GM12878 (cell line): ENCODE results near the gene LPAR5. TPM values are rescaled to one million over a fixed set of nuclear protein-coding genes. Genes with fewer than 3 reads are reported as not detected.

Experiments used
- BCLAF1 ChIP-seq: fragments of 450-650 bp; IDR thresholded peaks from 2 replicates; pipeline ENCODE4 v1.6.1; 2017; ENCODE audit warnings: antibody characterized with exemption, mild to moderate bottlenecking, moderate library complexity
- CEBPZ ChIP-seq: fragments of 150-350 bp; IDR thresholded peaks from 2 replicates; pipeline ENCODE4 v1.6.1; 2016; ENCODE audit warnings: low read depth, low read length
- ELK1 ChIP-seq: IDR thresholded peaks from 2 replicates; pipeline ENCODE4 v1.6.1; 2012; ENCODE audit warnings: low read depth, low read length, improper control_type of control experiment
- EZH2 ChIP-seq: IDR thresholded peaks from 2 replicates; pipeline ENCODE4 v1.6.1; 2012; ENCODE audit warnings: low read depth, mild to moderate bottlenecking, control low read depth, inconsistent platforms, low read length, borderline replicate concordance; ENCODE audit not compliant: control insufficient read depth
- IKZF2 ChIP-seq, 2 experiments: fragments of 450-650 bp; IDR thresholded peaks; 2 replicates each; pipeline ENCODE4 v1.6.1; 2017; ENCODE audit warnings: mild to moderate bottlenecking in 2 of 2, moderate library complexity in 2 of 2
- NKRF ChIP-seq: fragments of 450-650 bp; conservative IDR thresholded peaks from 2 replicates; pipeline ENCODE4 v1.6.1; 2017; ENCODE audit warnings: mild to moderate bottlenecking, moderate library complexity
- NR2F1 ChIP-seq: fragments of 450-650 bp; conservative IDR thresholded peaks from 2 replicates; pipeline ENCODE4 v1.6.1; 2017; ENCODE audit warnings: mild to moderate bottlenecking
- RB1 ChIP-seq: fragments of 450-650 bp; formaldehyde crosslinking; IDR thresholded peaks from 2 replicates; pipeline ENCODE4 v1.6.1; 2017; ENCODE audit warnings: mild to moderate bottlenecking, borderline replicate concordance
- SMARCA5 ChIP-seq: fragments of 450-650 bp; IDR thresholded peaks from 2 replicates; pipeline ENCODE4 v1.6.1; 2017; ENCODE audit warnings: mild to moderate bottlenecking
- SREBF2 ChIP-seq: IDR thresholded peaks from 2 replicates; pipeline ENCODE4 v1.6.1; 2012; ENCODE audit warnings: mild to moderate bottlenecking, low read length
- STAT1 ChIP-seq: fragments of 450-650 bp; conservative IDR thresholded peaks from 2 replicates; pipeline ENCODE4 v1.6.1; 2014; ENCODE audit warnings: antibody characterized with exemption, mild to moderate bottlenecking
- polyA plus RNA-seq, 11 experiments: library from polyadenylated mRNA; depleted of rRNA in 4 of 11; unstranded in 6 of 11; stranded (reverse) in 5 of 11; fragments of >200 nt; fragmentation: Nextera tagmentation in 4 of 11; fragmentation: Illumina TruSeq in 1 of 11; extraction: Ambion mirVana in 4 of 11; extraction: Trizol in 1 of 11; gene quantifications; 1 replicate in 1 of 11; 2 replicates in 10 of 11; pipeline versions ENCODE4 v1.2.1 to v1.2.3, GENCODE V29; 2011 to 2016; ENCODE audit warnings: inconsistent platforms in 2 of 11, missing spikeins in 2 of 11, low read depth in 1 of 11
- total RNA-seq, 4 experiments: library from RNA; depleted of rRNA in 3 of 4; stranded (reverse); fragments of >200 nt in 3 of 4; fragmentation: Illumina TruSeq in 1 of 4; extraction: Trizol in 1 of 4; gene quantifications; 2 replicates each; pipeline versions ENCODE4 v1.2.1 to v1.2.3, GENCODE V29; 2013 to 2021
- TF ChIP-seq, protein P1 (sequence below), 3 experiments: IDR thresholded peaks in 2 of 3; conservative IDR thresholded peaks in 1 of 3; 2 replicates each; pipeline ENCODE4 v1.5.1; 2011; ENCODE audit warnings: low read depth in 3 of 3, low read length in 3 of 3, mild to moderate bottlenecking in 3 of 3, control low read depth in 2 of 3, moderate library complexity in 2 of 3, inconsistent platforms in 1 of 3, mixed read lengths in 1 of 3; ENCODE audit not compliant: control insufficient read depth in 2 of 3, insufficient read depth in 1 of 3; ENCODE audit errors: extremely low read depth in 1 of 3
- TF ChIP-seq, protein P2 (sequence below): fragments of 450-650 bp; IDR thresholded peaks from 2 replicates; pipeline ENCODE4 v1.6.1; 2017; ENCODE audit warnings: borderline replicate concordance
- TF ChIP-seq, protein P3 (sequence below): IDR thresholded peaks from 2 replicates; pipeline ENCODE4 v1.6.1; 2011; ENCODE audit warnings: mild to moderate bottlenecking, low read depth, low read length, moderate library complexity; ENCODE audit not compliant: insufficient replicate concordance

The LPAR5 gene
- total and polyA plus RNA-seq, 10 of the 15 experiments (the other 5 are each of a cell fraction or from before 2014, with no cell fraction given) = 1.3 to 7.9 (median 5.3) TPM

DNA sequence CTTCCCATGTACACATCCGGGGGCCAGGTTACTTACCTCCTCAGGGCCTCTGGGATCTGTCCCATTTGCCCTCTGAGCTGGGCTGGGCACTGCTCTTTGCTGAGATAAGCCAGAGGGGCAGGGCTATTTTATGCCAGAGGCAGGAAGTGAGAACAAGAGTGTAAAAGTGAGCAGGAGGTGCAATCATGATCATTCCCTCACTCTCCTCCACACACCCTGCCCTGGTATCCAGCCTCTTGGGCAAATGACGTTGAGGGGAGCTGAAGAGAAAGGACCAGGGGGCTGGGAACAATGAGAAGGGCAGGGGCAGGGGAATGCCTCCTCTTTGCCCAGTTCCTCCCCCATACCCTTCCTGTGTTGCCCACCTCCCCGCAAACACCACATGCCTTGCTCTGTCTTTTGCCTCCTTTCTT is 4.2 kb downstream of the LPAR5 start (continued):
- no peak for TF ChIP-seq CEBPZ
- TF ChIP-seq, protein P1, sequence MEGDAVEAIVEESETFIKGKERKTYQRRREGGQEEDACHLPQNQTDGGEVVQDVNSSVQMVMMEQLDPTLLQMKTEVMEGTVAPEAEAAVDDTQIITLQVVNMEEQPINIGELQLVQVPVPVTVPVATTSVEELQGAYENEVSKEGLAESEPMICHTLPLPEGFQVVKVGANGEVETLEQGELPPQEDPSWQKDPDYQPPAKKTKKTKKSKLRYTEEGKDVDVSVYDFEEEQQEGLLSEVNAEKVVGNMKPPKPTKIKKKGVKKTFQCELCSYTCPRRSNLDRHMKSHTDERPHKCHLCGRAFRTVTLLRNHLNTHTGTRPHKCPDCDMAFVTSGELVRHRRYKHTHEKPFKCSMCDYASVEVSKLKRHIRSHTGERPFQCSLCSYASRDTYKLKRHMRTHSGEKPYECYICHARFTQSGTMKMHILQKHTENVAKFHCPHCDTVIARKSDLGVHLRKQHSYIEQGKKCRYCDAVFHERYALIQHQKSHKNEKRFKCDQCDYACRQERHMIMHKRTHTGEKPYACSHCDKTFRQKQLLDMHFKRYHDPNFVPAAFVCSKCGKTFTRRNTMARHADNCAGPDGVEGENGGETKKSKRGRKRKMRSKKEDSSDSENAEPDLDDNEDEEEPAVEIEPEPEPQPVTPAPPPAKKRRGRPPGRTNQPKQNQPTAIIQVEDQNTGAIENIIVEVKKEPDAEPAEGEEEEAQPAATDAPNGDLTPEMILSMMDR (IDR thresholded peaks at IDR 0.05 in 2 of 3, conservative IDR thresholded peaks at IDR 0.05 in 1 of 3; ENCODE audit: control insufficient read depth in 2 of 3, extremely low read depth in 1 of 3, insufficient read depth in 1 of 3, low read depth in 3 of 3, low read length in 3 of 3) = no peak
- TF ChIP-seq, protein P2, sequence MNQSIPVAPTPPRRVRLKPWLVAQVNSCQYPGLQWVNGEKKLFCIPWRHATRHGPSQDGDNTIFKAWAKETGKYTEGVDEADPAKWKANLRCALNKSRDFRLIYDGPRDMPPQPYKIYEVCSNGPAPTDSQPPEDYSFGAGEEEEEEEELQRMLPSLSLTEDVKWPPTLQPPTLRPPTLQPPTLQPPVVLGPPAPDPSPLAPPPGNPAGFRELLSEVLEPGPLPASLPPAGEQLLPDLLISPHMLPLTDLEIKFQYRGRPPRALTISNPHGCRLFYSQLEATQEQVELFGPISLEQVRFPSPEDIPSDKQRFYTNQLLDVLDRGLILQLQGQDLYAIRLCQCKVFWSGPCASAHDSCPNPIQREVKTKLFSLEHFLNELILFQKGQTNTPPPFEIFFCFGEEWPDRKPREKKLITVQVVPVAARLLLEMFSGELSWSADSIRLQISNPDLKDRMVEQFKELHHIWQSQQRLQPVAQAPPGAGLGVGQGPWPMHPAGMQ = no peak
- no peak for TF ChIP-seq EZH2
- TF ChIP-seq NR2F1 = no peak
- TF ChIP-seq SMARCA5 = 0 out of 2 replicates have a peak, but pooled peaks have one; percentile 16
- TF ChIP-seq RB1 = no peak
- TF ChIP-seq STAT1 = no peak
- no peak for TF ChIP-seq BCLAF1
- no peak for TF ChIP-seq SREBF2
- TF ChIP-seq IKZF2 (IDR thresholded peaks at IDR 0.05) = no peak; a peak in 1 of 4 replicates
- TF ChIP-seq NKRF = no peak
- TF ChIP-seq, protein P3, sequence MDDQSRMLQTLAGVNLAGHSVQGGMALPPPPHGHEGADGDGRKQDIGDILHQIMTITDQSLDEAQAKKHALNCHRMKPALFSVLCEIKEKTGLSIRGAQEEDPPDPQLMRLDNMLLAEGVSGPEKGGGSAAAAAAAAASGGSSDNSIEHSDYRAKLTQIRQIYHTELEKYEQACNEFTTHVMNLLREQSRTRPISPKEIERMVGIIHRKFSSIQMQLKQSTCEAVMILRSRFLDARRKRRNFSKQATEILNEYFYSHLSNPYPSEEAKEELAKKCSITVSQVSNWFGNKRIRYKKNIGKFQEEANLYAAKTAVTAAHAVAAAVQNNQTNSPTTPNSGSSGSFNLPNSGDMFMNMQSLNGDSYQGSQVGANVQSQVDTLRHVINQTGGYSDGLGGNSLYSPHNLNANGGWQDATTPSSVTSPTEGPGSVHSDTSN = no peak
- TF ChIP-seq ELK1 = no peak
